NCI-H1092 treated with DMSO at 0.1 percent for 48 hours (cell line): ENCODE results near the gene SF3B2.
"Not testable (repeated sequence)": the region's sequence is repeated elsewhere in the genome, so short reads cannot be mapped to it uniquely, and the experiment has no call there.

Experiments used
- DNase-seq: peaks from one replicate; lab custom pipeline; 2025; lab: John Stamatoyannopoulos, UW

SF3B2 gene

GRCh38 chr11:66106786-66107599 lies 54.8 kb downstream of the SF3B2 start:
- no peak for DNase-seq

DNA sequence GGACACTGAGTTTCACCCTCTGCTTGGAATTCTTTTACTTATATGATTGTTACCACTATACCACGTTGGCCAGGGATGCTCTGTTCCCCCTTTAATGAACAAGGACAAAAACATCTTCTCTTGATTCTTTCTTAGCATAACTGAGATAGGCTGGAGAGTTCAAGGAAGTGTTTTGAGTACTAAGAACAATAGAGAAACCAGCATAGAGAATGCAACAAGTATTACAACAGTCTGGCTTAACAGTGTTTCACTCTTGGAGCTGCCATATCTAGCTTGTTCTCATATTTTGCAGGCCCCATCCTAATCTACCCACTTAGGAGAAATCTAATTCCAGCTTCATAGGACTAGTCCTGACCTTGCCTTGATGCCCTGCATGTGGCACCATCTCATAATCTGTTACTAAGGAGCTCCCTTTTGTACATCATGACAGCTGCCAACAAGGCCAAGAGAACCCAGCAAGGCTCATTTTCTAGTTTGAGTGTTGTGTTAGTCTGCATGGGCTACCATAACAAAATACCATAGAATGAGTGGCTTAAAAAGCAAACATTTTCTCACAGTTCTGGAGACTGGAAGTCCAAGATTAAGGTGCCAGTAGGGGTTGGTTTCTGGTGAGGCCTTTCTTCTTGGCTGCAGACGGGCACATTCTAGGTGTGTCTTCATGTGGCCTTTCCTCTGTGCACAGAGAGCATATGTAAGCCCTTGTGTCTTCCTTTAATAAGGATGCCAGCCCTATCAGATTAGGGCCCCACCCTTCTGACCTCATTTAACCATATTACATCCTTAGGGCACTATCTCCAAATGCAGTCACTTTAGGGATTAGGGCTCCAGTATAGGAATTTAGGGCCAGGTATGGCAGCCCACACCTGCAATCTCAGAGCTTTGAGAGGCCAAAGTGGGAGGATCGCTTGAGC lies 55.7 kb downstream of the SF3B2 start:
- DNase-seq = no peak

- DNase-seq = no peak
These were observed 57.1 kb downstream of the SF3B2 start for GRCh38 chr11:66109294-66109693.

- DNase-seq = no peak
These were observed 59.0 kb downstream of the SF3B2 start for GRCh38 chr11:66111158-66111557.

GRCh38 chr11:66112041-66112491 lies 59.9 kb downstream of the SF3B2 start:
- DNase-seq = no peak

DNA sequence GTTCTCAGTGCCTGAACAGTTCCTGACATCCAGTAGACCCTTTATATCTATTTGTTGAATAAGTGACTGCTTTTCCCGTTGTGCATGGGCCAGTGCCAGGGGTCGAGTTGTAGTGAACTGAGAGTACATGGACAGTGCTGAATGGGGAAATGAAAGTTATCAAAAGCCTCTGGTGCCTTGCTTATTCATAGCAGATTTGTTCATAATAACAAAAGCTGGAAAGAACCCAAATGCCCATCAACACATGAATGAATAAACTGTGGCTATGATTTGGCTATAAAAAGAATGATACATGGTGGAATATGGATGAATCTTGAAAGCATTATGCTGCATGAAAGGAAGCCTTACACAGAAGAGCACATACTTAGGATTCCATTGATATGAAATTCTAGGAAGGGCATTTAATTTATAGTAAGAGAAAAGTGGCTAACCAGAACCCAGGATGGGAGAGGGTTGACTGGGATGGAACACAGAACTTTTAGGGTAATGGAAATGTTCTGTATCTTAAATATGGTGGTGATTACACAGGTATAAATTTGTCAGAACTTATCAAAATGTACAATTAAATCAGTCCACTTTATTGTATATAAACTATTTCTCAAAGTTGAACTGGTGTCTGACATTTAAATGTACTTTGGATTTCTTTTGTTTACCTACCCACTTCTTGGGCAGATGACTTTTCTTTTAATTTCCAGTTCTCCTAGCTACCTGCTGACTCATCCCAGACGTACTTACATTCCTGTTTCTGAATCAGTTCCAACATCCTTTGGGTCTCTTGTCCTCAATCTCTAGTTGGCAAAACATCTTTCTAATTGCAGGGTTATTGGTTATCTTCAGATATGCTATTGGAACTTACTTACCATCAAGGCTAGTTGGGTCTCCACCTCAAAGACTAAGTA lies 60.7 kb downstream of the SF3B2 start:
- no peak for DNase-seq

GRCh38 chr11:66114957-66115356 lies 62.8 kb downstream of the SF3B2 start:
- DNase-seq = not testable (repeated sequence)

DNA sequence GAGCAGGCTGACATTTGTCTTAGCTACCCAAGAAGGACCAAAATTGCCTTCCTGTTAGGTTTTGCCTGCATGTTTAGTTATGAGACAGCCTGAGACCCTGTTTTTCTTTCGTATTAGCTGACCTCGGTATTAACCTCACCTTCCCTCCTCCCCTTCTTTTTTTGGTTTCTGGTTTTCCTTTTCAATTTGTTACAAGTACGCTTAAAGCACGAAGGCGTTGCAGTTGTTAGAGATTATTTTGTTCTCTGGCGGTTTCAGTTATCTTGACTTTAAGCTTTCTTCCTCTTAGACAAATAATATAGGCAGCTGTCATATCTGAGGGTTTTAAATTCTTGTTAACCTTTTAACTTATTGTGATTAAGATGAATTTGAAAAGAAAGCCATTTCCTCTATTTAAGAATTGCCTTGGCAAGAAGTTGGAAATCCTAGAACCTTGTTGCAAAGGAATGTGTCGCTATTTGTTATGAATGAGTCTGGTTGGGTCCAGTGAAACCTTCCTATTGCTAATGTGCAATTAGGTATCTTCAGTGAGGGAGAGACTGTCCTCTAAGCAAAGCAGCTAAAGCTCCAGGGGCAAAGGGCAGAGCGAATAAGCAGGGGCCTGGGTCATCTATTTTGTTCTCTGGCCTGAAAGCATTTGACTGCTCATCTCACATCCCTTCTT lies 63.6 kb downstream of the SF3B2 start:
- no peak for DNase-seq

- DNase-seq = no peak
These were observed 64.6 kb downstream of the SF3B2 start for GRCh38 chr11:66116576-66117361.

GRCh38 chr11:66118847-66119246 lies 66.7 kb downstream of the SF3B2 start:
- no peak for DNase-seq
